Stimulated activated CD4-positive, alpha-beta T cell treated with anti-CD3 and anti-CD28 coated beads, TNF-alpha, amount 100 ng/mL, for 24 hours (primary cell): ENCODE data around the gene NRP1.

ENCODE experiments used
- DNase-seq, 3 experiments: peaks; one replicate each; pipeline ENCODE4 v3.0.0-alpha.2; 2020; ENCODE audit warnings: low read depth in 3 of 3

The NRP1 gene

GRCh38 chr10:33212061-33212748 lies 122.3 kb downstream of the NRP1 start:
- no peak for DNase-seq

DNA sequence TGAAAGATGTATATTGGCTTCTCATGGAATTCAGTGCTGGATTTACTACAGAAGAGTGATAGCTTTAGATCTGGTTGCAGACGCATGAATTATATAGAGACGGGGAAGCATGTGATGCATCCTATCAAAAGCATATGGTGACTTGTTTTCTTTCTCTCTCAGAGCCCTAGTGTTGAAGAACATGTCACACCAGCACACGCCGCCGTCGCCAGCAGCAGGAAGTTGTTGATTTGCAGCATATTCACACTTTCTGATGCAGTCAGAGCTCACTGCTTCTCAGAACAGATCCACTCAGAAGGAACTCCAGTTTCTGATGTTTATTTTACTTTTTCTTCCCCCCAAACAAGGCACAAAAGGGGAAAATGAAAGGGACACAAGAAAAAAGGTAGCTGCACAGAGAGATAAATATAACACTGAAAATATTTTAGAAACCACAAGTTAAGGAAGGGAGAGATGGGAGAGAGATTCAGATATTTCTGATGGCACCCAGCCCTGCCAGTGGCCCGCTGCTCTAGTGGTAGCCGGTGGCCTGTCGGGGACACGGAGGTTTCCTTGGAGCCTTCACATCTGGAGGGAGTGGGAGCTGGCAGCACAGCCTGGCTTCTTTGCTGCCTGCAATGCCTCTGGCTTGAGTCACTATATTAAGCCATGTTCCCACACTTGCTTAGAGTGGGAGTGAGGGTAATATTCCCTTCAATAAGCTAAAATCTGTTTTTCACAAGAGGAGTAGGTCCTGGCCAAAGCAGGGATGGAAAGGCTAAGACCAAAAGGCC lies 123.2 kb downstream of the NRP1 start:
- DNase-seq: peak in 1 of 3 experiments; percentile 18

DNA sequence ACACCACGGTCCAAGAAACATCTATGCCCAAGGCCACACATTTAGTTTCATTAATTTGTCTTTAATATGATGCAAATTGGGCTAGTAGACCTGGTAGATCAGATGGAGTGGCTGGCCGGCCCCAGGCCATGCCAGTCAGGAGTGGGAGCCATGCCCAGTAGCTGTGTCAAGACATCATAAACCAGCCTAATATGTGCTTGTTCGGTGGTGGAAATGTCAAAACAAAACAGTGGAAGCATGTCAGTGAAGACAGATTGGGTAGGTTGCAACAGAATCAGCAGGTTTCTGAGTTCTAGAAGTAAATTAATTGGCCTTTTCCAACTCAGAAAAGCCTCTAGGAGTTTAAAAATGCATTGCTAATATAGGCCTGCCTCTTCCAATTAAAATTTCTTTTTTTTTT lies 124.7 kb downstream of the NRP1 start:
- DNase-seq: no peak

DNA sequence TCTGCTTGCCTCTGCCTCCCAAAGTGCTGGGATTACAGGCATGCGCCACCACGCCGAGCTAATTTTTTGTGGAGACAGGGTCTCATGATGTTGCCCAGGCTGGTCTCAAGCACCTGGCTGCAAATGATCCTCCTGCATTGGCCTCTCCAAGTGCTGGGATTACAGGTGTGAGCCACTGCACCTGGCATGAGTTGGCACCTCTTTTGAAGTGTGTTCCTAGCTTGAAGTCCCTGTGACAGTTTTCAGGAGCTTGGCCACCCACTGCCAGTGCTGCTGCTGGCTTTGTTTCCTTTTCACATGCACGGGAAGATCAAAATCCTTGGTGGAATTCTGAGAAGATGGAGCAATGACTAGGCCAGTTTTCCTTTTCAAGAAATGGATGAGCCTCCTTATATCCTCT lies 126.3 kb downstream of the NRP1 start:
- no peak for DNase-seq

- DNase-seq: no peak
Measured at GRCh38 chr10:33204031-33204430, 130.4 kb downstream of the NRP1 start.

DNA sequence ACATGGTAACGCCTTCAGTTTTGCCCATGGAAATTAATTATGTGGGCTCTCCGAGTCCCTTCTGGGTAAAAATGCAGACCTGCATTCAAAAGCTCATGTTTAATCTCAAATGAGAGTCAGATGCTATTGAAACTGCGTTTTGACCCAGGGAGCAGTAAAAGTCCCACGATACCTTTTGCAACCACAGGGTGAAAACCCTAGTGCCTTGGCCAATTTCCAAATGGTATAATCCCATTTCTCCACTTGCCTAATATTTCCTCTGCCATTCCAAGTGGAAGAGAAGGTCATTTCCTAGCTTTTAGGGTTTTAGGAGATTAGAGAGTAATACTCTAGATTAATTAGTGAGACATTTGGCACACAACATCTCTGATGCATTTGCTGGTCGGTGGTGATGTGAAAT lies 132.5 kb downstream of the NRP1 start:
- no peak for DNase-seq

- no peak for DNase-seq
Measured at GRCh38 chr10:33201056-33201780, 133.2 kb downstream of the NRP1 start.

DNA sequence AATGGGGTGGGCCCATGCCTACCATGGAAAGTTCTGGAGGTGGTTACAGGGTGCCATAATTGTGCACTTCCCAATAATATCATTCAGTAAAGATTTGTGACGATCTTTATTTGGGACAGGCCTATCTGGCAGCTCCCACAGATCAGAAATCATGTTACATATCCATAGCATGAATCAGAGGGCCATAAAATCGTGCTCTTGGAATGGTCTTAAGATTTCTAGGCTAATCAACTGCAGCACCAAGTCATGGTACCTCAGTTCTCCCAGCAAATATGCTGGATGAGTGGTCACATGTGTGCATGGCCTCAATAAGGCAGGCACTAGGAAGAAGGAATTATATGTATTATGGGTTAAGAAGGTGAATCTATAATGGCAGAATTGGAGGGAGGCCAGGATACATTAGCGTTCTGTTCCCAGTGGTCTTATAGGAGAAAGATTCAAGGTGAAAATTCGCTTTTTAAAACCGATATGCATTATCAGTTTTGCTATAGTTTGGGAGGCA lies 134.7 kb downstream of the NRP1 start:
- no peak for DNase-seq

GRCh38 chr10:33198610-33199009 lies 135.9 kb downstream of the NRP1 start:
- no peak for DNase-seq

- DNase-seq: no peak
Measured at GRCh38 chr10:33196710-33197491, 137.6 kb downstream of the NRP1 start.

DNA sequence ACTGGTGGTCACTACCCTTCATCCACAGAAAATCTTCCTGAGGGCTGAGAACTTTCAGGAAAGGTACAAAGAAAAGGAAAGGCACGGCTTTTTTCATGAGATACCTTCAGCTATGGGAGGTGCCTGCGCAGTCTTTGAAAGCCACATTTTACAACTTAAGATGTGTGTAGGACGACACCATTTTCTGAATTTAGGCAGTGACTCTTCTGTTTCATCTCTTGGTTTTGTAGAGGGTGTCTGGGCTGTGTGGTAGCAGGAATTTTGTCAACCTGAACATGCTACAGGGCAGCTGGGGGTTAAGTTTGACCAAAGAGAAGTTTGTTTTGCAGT lies 138.1 kb downstream of the NRP1 start:
- DNase-seq: no peak

GRCh38 chr10:33195608-33196376 lies 138.7 kb downstream of the NRP1 start:
- DNase-seq: no peak

- no peak for DNase-seq
Measured at GRCh38 chr10:33193701-33194521, 140.6 kb downstream of the NRP1 start.

DNA sequence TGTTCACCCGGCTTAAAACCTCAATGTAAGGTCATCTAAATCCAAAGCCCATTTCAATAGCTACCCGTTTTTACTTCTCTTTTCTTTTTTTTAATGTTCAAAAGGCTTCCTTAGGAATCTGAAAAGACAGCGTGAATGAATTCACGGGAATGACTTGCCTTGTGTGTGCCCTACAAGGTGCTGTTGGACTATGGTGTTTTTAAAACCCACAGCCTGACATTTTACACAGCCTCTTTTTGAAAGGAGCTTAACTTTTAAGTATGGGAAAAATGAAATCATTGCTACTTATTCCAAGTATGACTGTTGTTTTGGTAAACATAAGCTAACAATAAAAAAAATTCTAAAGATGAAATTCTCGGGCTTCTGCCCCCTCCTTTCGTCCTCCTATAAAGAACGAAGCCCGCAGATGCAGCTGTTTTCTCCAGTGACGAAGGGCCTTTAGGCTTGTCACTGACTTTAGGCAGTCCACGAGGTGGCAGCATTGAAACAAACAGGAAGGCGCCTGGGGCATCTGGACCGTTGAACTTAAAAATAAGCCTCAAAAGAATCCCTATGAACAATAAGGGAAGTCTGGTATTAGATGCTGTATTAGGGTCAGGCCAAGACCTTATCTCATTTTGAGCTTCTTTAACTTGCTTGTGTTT lies 141.3 kb downstream of the NRP1 start:
- peak; percentile 44 to 72 (median 63) for DNase-seq

GRCh38 chr10:33192190-33192589 lies 142.3 kb downstream of the NRP1 start:
- DNase-seq: no peak

DNA sequence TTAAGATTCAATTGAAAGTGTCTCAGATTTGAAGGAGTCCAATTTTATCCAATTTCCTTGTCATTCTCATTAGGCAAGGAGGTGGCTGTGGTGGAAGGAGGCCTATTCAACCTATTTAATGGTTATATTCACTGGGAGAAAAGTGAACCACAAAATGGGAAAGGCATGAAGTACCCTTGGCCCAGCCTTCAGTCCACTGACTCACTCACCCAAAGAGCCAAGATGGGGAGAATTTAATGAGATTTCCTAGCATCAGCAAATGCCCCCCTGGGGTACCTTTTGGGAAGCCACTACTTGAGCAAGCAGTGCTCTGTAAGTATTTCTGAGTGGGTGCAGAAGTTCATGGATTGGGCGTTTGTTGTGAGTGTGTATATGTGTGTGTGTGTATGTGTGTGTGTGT lies 144.1 kb downstream of the NRP1 start:
- no peak for DNase-seq

DNA sequence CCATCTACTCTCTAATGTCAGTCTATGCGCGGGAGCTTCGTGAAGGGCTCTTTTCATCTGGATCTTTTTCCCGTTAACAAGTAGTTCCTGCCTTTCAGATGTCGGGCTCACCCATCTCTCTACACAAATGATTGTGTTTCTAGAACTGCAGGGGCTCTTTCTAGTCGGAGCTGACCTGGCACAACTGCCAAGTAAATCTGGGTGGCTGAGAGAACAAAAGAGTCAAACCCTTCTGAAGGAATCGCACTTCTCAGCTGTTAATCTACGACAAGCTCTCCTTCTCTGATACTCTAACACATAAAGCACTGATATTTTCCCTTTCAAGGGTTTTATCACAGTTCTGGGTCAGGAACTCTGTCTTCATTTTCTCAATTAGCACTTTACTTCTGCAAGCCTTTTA lies 144.7 kb downstream of the NRP1 start:
- DNase-seq: no peak

DNA sequence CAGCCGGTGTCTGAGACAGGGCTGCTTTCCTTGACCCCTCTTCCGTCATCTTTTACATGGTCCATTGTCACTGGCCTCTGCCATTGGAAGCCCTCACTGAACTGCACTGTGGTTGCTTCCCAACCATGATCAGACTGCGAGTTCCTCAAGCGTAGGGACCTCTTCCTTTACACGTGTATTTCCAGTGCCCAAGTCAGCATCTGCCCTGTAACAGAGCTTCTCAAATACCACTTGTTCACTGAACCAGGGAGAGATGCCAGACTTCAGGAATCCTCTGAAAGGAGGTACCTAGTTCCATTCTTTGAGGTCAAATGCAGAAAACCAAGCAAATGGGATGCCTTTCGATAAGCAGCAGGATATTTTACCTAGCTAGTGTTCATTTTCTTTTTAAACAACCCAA lies 145.1 kb downstream of the NRP1 start:
- DNase-seq: no peak

- DNase-seq: no peak
Measured at GRCh38 chr10:33187427-33187999, 147.0 kb downstream of the NRP1 start.
